Trophoblast cell (in vitro differentiated cells and primary cell): Measurements from ENCODE around the gene RHBG.
A peak's percentile ranks its signal among the peaks of the same experiment; 100 is the strongest.
"Not testable (repeated sequence)": the region's sequence is repeated elsewhere in the genome, so short reads cannot be mapped to it uniquely, and the experiment has no call there.

Experiments
- DNase-seq, 2 donors: peaks; one replicate each; pipeline ENCODE4 v3.0.0-alpha.2; 2016
- H2AFZ ChIP-seq: 2 replicates; pipeline ENCODE4 v1.6.1; 2013; ENCODE audit warnings: low read length, moderate library complexity, mild to moderate bottlenecking; ENCODE audit not compliant: insufficient read depth, poor library complexity
- H2AK5ac ChIP-seq: 2 replicates; pipeline ENCODE4 v1.6.1; 2013; ENCODE audit warnings: mild to moderate bottlenecking, low read length
- H2BK120ac ChIP-seq: 2 replicates; pipeline ENCODE4 v1.6.1; 2013; ENCODE audit warnings: low read length, mild to moderate bottlenecking, moderate library complexity; ENCODE audit not compliant: insufficient read depth, poor library complexity
- H2BK12ac ChIP-seq: 2 replicates; pipeline ENCODE4 v1.6.1; 2013; ENCODE audit warnings: mild to moderate bottlenecking, low read length, moderate library complexity
- H2BK5ac ChIP-seq: 2 replicates; pipeline ENCODE4 v1.6.1; 2013; ENCODE audit warnings: low read length, low read depth, moderate library complexity, mild to moderate bottlenecking; ENCODE audit not compliant: poor library complexity
- H3K14ac ChIP-seq: 2 replicates; pipeline ENCODE4 v1.6.1; 2013; ENCODE audit warnings: mild to moderate bottlenecking, low read length
- H3K18ac ChIP-seq: 2 replicates; pipeline ENCODE4 v1.6.1; 2013; ENCODE audit warnings: mild to moderate bottlenecking, low read length
- H3K23ac ChIP-seq: 2 replicates; pipeline ENCODE4 v1.6.1; 2013; ENCODE audit warnings: low read length
- H3K27ac ChIP-seq: 2 replicates; pipeline ENCODE4 v1.5.1; 2013; ENCODE audit warnings: low read depth, mild to moderate bottlenecking, inconsistent platforms, low read length, moderate library complexity
- H3K27me3 ChIP-seq: 2 replicates; pipeline ENCODE4 v1.6.1; 2013; ENCODE audit warnings: inconsistent platforms, mild to moderate bottlenecking, low read length, moderate library complexity; ENCODE audit not compliant: insufficient read depth
- H3K36me3 ChIP-seq, 2 experiments: 1 replicate in 1 of 2; 2 replicates in 1 of 2; pipeline ENCODE4 v1.6.1; 2013; ENCODE audit warnings: low read length in 2 of 2, mild to moderate bottlenecking in 2 of 2, moderate library complexity in 1 of 2; ENCODE audit not compliant: insufficient read depth in 2 of 2, control insufficient read depth in 1 of 2
- H3K4ac ChIP-seq: 2 replicates; pipeline ENCODE4 v1.6.1; 2013; ENCODE audit warnings: low read depth, mild to moderate bottlenecking, low read length, moderate library complexity
- H3K4me1 ChIP-seq, 2 experiments: 1 replicate in 1 of 2; 2 replicates in 1 of 2; pipeline ENCODE4 v1.6.1; 2013; ENCODE audit warnings: low read length in 2 of 2, mild to moderate bottlenecking in 2 of 2, moderate library complexity in 1 of 2; ENCODE audit not compliant: insufficient read depth in 2 of 2, control insufficient read depth in 1 of 2
- H3K4me2 ChIP-seq: 2 replicates; pipeline ENCODE4 v1.6.1; 2013; ENCODE audit warnings: inconsistent platforms, mild to moderate bottlenecking, low read length, moderate library complexity
- H3K4me3 ChIP-seq: 2 replicates; pipeline ENCODE4 v1.5.1; 2013; ENCODE audit warnings: mild to moderate bottlenecking, low read depth, low read length, inconsistent platforms
- H3K79me1 ChIP-seq: one replicate; pipeline ENCODE4 v1.6.1; 2013; ENCODE audit warnings: low read length
- H3K79me2 ChIP-seq: 2 replicates; pipeline ENCODE4 v1.6.1; 2013; ENCODE audit warnings: low read length, mild to moderate bottlenecking; ENCODE audit not compliant: control insufficient read depth, insufficient read depth, poor library complexity
- H3K9ac ChIP-seq: 2 replicates; pipeline ENCODE4 v1.6.1; 2013; ENCODE audit warnings: mild to moderate bottlenecking, low read length
- H3K9me3 ChIP-seq: 2 replicates; pipeline ENCODE4 v1.6.1; 2013; ENCODE audit warnings: low read depth, mild to moderate bottlenecking, control low read depth, inconsistent platforms, low read length; ENCODE audit not compliant: insufficient read depth
- H4K12ac ChIP-seq: 2 replicates; pipeline ENCODE4 v1.6.1; 2013; ENCODE audit warnings: low read depth, mild to moderate bottlenecking, low read length, moderate library complexity
- H4K8ac ChIP-seq: 2 replicates; pipeline ENCODE4 v1.6.1; 2013; ENCODE audit warnings: low read depth, mild to moderate bottlenecking, low read length, moderate library complexity
- H4K91ac ChIP-seq: one replicate; pipeline ENCODE4 v1.6.1; 2013; ENCODE audit warnings: low read depth, mild to moderate bottlenecking, low read length, moderate library complexity
- WGBS: extraction: QIAGEN DNeasy Blood & Tissue Kit; methylation state at CpG from one replicate; pipeline ENCODE4 v1.1.7; 2013; ENCODE audit warnings: missing lambda C conversion rate; ENCODE audit not compliant: insufficient read length, insufficient coverage; ENCODE audit errors: extremely low coverage; 5-methylcytosine and 5-hydroxymethylcytosine counted together

The RHBG gene

GRCh38 chr1:156368157-156368658 lies 803 bp upstream of the RHBG start:
- Histone ChIP-seq H3K27ac (peak overlapping the region; percentile 84), H3K4me3 (no peak overlapping the region), H2BK12ac (peak overlapping the region; percentile 93), H4K12ac (no peak overlapping the region), H3K14ac (peak overlapping the region; percentile 88), H3K4me1 (peaks cover 35 to 36% of the 10 kb centered on the region in 2 experiments), H3K9ac (no peak overlapping the region), H3K18ac (peak overlapping the region; percentile 88), H3K4me2 (peak overlapping the region; percentile 27), H3K23ac (no peak overlapping the region), H4K91ac (peak overlapping the region; percentile 86), H2BK5ac (peak overlapping the region; percentile 96), H3K36me3 (peaks cover 0 to 6% of the 10 kb centered on the region in 2 experiments), H4K8ac (peak overlapping the region; percentile 75), H3K79me2 (peaks cover 4% of the 10 kb centered on the region), H2AFZ (peak overlapping the region; percentile 38), H3K4ac (peak overlapping the region; percentile 60), H3K79me1 (peaks cover 27% of the 10 kb centered on the region), H3K9me3 (peaks cover 3% of the 10 kb centered on the region), H2AK5ac (peak overlapping the region; percentile 27), H2BK120ac (peak overlapping the region; percentile 94), H3K27me3 (no peaks in the 10 kb centered on the region)
- no CpG with 5 or more reads among the region's 7 CpGs for WGBS
- DNase-seq: peak in 1 of 2 donors; percentile 26

GRCh38 chr1:156369685-156370286 lies 775 bp downstream of the RHBG start:
- H3K4me3 ChIP-seq: peak overlapping the region; percentile 59
- peak overlapping the region; percentile 58 for H3K14ac ChIP-seq
- not testable (repeated sequence) for H3K23ac ChIP-seq, H3K36me3 ChIP-seq, H3K4ac ChIP-seq, H3K27ac ChIP-seq, H3K9me3 ChIP-seq, H2BK5ac ChIP-seq, H3K9ac ChIP-seq, H2AK5ac ChIP-seq, H3K79me2 ChIP-seq, H3K27me3 ChIP-seq, DNase-seq, H4K12ac ChIP-seq, H2AFZ ChIP-seq
- peak overlapping the region; percentile 78 for H3K4me2 ChIP-seq
- peak overlapping the region; percentile 43 for H3K18ac ChIP-seq
- WGBS: no CpG with 5 or more reads among the region's 10 CpGs
- H2BK120ac ChIP-seq: peak overlapping the region; percentile 66
- peaks cover 35 to 36% of the 10 kb centered on the region in 2 experiments for H3K4me1 ChIP-seq
- peak overlapping the region; percentile 82 for H4K8ac ChIP-seq
- peaks cover 27% of the 10 kb centered on the region for H3K79me1 ChIP-seq
- peak overlapping the region; percentile 74 for H4K91ac ChIP-seq
- H2BK12ac ChIP-seq: peak overlapping the region; percentile 44

- peaks cover 23% of the 10 kb centered on the region for H3K79me1 ChIP-seq
- peaks cover 34% of the 10 kb centered on the region in 2 experiments for H3K4me1 ChIP-seq
- no peak overlapping the region for H3K27ac ChIP-seq
- no peak overlapping the region for H4K8ac ChIP-seq
- no peak overlapping the region for H2BK5ac ChIP-seq
- no peak overlapping the region for H3K4me3 ChIP-seq
- no peak overlapping the region for H3K9ac ChIP-seq
- no peaks in the 10 kb centered on the region for H3K27me3 ChIP-seq
- peaks cover 0 to 6% of the 10 kb centered on the region in 2 experiments for H3K36me3 ChIP-seq
- no peak overlapping the region for H2BK120ac ChIP-seq
- H4K91ac ChIP-seq: no peak overlapping the region
- peak in 1 of 2 donors; percentile 14 for DNase-seq
- no peak overlapping the region for H3K14ac ChIP-seq
- H3K4ac ChIP-seq: no peak overlapping the region
- H2BK12ac ChIP-seq: no peak overlapping the region
- H2AK5ac ChIP-seq: no peak overlapping the region
- no peak overlapping the region for H3K23ac ChIP-seq
- H2AFZ ChIP-seq: no peak overlapping the region
- peak overlapping the region; percentile 34 for H3K18ac ChIP-seq
- H3K9me3 ChIP-seq: no peaks in the 10 kb centered on the region
- H3K79me2 ChIP-seq: peaks cover 4% of the 10 kb centered on the region
- no peak overlapping the region for H3K4me2 ChIP-seq
- WGBS: no CpG with 5 or more reads among the region's 7 CpGs
- no peak overlapping the region for H4K12ac ChIP-seq
These were observed 2.7 kb downstream of the RHBG start for GRCh38 chr1:156371553-156372264.

- no peak overlapping the region for H3K4me2 ChIP-seq
- H2AFZ ChIP-seq: no peak overlapping the region
- H2BK12ac ChIP-seq: no peak overlapping the region
- no peaks in the 10 kb centered on the region for H3K27me3 ChIP-seq
- peaks cover 31 to 34% of the 10 kb centered on the region in 2 experiments for H3K4me1 ChIP-seq
- no peak overlapping the region for H3K18ac ChIP-seq
- peaks cover 2 to 9% of the 10 kb centered on the region in 2 experiments for H3K36me3 ChIP-seq
- H3K14ac ChIP-seq: no peak overlapping the region
- H2AK5ac ChIP-seq: no peak overlapping the region
- H3K79me1 ChIP-seq: peaks cover 19% of the 10 kb centered on the region
- no peak overlapping the region for H4K12ac ChIP-seq
- H4K91ac ChIP-seq: no peak overlapping the region
- no peak overlapping the region for H3K4me3 ChIP-seq
- H3K9me3 ChIP-seq: no peaks in the 10 kb centered on the region
- no peak overlapping the region for H4K8ac ChIP-seq
- DNase-seq: no peak
- no peak overlapping the region for H3K4ac ChIP-seq
- no peak overlapping the region for H3K27ac ChIP-seq
- H3K9ac ChIP-seq: no peak overlapping the region
- H3K79me2 ChIP-seq: peaks cover 4% of the 10 kb centered on the region
- H2BK120ac ChIP-seq: no peak overlapping the region
- no peak overlapping the region for H3K23ac ChIP-seq
- no peak overlapping the region for H2BK5ac ChIP-seq
These were observed 3.2 kb downstream of the RHBG start for GRCh38 chr1:156372265-156372586.
